Activated CD4-positive, alpha-beta T cell treated with anti-CD3 and anti-CD28 coated beads, Interleukin-2, amount 50 U/mL, for 48 hours (primary cell): Measurements from ENCODE around the gene RAB39A.
A peak's percentile ranks its signal among the peaks of the same experiment; 100 is the strongest.

ENCODE experiments used
- DNase-seq, 2 experiments: peaks; one replicate each; pipeline ENCODE4 v3.0.0-alpha.2; 2020

RAB39A gene

GRCh38 chr11:107962181-107962580, 33.9 kb downstream of the RAB39A start:
- no peak for DNase-seq

DNA sequence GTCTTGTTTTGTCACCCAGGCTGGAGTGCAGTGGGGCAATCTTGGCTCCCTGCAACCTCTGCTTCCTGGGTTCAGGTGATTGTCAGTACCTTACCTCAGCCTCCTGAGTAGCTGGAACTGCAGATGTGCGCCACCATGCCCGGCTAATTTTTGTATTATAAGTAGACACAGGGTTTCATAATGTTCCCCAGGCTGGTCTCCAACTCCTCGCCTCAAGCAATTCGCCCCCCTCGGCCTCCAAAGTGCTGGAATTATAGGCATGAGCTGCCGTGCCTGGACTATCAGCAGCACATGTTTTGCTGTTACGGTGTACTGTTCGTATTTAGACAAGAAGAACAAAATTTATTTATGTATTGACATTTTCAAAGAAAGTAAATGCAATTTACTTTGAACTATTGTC, 34.8 kb downstream of the RAB39A start:
- DNase-seq: no peak

GRCh38 chr11:107969219-107969618, 41.0 kb downstream of the RAB39A start:
- no peak for DNase-seq

GRCh38 chr11:107970049-107970448, 41.8 kb downstream of the RAB39A start:
- no peak for DNase-seq

- DNase-seq: no peak
Measured at GRCh38 chr11:107973641-107974040, 45.4 kb downstream of the RAB39A start.

DNA sequence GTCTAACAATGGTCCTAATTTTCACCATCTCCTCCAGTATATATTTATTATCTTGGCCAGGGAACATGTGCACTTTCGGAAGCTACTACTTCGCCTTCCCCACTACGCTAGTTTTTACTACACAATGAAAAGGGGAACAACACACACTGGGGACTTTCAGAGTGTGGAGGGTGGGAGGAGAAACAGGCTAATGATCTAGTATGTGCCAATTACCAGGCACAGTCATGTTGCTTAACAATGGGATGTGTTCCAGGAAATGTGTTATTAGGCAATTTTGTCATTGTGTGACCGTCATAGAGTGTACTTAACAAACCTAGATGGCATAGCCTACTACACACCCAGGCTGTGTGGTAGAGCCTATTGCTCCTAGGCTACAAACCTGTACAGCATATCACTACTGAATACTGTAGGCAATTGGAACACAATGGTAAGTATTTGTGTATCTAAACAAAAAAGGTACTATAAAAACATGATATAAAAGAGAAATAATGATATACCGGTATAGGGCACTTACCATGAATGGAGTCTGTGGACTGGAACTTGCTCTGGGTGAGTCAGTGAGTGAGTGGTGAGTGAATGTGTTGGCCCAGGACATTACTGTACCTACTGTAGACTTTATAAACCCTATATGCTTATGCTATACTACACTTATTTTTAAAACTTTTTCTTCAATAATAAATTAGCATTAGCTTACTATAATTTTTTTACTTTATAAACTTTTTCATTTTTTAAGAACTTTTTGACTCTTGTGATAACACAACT, 60.3 kb downstream of the RAB39A start:
- DNase-seq: no peak

DNA sequence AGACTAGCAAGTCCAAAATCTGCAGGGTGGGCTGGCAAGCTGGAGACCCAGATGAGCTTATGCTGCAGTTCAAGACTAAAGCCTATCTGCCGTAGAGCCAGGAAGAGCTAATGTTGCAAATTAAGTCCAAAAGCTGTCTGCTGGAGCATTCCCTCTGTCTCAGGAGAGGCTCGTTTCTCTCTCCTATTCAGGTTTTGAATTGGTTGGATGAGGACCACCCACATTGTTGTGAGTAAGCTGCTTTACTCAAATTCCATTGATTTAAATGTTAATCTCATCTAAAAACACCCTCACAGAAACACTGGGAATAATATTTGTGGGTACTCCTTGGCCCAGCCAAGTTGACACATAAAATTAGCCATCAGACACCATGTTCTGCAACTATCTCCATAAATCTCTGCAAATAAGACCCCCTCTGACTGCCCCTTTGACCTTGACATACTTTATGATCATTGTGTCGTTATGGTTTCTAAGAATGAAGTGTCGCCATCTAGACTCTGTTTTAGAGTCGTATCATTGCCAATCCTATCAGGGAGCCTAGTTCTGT, 63.7 kb downstream of the RAB39A start:
- no peak for DNase-seq

DNA sequence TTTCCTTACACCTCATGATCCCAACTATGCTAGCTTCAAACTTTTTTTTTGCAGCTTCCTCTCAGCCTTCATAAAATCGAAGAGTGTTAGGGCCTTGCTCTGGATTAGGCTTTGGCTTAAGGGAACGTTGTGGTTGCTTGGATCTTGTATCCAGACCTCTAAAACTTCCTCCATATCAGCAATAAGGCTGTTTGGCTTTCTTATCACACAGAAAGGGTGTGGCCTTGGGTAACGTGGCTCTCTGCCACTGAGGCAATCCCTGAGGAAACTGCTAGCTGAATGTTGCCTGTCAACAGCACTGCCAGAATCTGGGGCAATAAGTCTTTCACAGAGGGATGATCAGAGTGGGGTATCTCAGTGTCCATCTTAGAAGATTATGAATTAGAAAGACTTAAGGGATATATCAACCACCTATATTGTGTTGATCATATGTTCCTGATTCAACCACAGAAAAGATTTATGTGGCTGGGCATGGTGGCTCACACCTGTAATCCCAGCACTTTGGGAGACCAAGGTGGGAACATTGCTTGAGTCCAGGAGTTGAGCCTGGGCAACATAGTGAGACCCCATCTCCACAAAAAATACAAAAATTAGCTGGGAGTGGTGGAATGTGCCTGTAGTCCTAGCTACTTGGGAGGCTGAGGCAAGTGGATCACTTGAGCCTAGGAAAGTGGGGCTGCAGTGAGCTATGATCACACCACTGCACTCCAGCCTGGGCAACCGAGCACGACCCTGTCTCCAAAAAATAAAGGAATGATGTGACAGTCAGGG, 67.9 kb downstream of the RAB39A start:
- DNase-seq: no peak

DNA sequence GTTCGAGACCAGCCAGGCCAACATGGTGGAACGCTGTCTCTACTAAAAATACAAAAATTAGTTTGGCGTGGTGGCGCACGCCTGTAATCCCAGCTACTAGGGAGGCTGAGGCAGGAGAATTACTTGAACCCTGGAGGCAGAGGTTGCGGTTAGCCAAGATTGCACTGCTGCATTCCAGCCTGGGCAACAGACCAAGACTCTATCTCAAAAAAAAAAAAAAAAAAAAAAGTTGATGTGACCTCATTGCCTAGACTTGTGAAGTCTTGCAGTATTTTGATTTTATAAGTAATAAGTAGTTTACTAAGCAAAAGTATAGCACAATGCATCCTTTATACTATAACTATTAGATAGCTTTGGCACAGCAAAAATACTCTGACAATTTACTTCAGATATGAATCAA, 70.5 kb downstream of the RAB39A start:
- no peak for DNase-seq

- peak; percentile 15 to 20 for DNase-seq
Measured at GRCh38 chr11:107999759-108000455, 71.7 kb downstream of the RAB39A start.

- no peak for DNase-seq
Measured at GRCh38 chr11:108002476-108002875, 74.2 kb downstream of the RAB39A start.

DNA sequence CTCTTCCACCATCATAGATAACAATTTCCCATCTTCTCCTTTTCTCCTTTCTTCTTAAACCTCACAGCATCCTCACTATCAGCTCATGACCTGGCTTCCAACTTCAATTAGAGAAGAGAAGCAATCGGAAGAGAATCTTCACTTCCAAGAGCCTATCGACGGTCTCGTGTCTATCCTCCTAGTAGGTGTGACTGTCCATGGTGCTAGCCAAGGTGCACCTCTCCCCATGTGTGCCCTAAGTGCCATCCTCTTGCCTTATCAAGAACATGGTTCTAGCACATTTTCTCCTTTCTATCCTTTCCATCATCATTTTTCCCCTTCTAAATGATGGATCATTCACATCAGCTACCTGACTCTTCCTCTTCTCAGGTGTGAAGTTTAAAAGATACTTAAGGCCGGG, 75.4 kb downstream of the RAB39A start:
- no peak for DNase-seq

DNA sequence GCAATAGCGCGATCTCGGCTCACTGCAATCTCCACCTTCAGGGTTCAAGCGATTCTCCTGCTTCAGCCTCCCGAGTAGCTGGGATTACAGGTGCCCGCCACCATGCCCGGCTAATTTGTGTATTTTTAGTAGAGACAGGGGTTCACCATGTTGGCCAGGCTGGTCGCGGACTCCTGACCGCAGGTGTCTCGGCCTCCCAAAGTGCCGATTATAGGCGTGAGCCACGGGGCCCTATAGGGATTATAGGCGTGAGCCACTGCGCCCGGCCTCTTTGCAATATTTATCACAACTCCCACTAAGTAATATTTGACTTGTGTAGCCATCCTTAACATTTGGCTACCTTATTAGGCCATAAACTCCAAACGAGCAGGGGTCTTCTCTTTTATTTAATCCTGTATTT, 79.6 kb downstream of the RAB39A start:
- no peak for DNase-seq

- peak; percentile 91 to 92 for DNase-seq
Measured at GRCh38 chr11:108008656-108009496, 80.6 kb downstream of the RAB39A start, which contains the start of gene CUL5. Gene CUL5, plus strand, starts transcription at chr11:108008898. Its CDS starts 451 bp downstream, at chr11:108009349.

DNA sequence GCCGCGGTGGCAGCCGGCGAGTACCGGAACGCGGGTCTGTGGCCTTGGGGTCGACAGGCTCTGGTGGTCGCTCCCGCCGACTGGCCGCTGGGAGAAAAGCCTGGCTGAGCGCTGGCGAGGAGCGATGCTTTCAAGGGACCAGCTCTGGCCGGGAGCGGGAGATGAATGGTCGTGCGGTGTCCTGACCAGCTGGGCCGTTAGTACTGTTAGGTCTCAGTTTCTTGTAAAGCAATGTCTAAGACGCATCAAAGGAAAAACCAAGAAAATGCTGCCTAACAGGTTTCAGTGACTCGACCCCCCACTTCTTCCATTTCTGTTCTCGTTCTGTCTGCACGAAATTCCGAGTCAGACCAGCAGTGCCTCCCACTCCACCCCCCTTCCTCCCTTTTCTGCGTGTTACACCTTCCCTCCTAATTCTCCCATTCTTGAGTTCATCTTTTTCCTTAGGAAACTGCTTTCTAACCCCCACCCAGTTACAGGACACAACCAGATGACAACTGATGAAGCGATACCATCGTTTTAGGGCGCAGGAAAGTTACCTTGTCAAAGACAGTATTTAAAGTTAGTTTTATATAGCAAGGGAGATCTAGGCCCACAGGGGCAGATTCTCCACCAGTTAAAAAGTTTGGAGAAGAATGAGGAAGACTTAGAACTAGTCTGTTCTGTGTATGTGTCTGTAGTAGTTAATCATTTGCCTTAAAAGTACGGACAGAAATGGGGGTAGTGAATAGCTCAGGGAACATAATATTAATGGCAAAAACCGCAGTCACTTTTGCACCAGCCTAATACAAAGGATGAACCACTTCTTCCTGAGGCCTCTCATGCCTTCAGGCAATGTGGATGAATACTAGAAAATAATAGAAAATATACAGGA, 81.5 kb downstream of the RAB39A start:
- peak in 1 of 2 experiments; percentile 13 for DNase-seq

- DNase-seq: no peak
Measured at GRCh38 chr11:108012139-108012725, 84.0 kb downstream of the RAB39A start.
